NCI-H345 treated with DMSO at 0.1 percent for 48 hours (cell line): ENCODE results near the gene GLIS1.

Experiments
- DNase-seq: peaks from one replicate; lab custom pipeline; 2025; ENCODE audit not compliant: unreplicated experiment; lab: John Stamatoyannopoulos, UW

Gene GLIS1

DNA sequence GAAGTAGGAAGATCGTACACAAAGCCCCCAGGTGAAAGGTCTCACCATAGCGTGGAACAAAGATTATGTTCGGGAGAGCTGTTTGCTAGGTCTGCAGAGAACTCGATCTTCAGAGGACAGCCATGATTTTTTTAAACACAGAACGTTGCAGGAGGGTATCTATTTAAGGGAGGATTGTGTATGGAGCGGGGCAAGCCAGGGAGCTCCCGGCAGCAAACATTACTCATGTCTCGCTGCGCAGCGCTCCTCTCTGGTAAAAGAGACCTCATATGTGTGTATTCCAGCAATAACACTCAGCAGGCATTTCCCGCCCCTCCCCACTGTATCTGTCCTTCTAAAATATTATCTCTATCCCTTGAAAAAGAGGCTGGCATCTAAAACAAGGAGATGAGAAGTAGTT lies 2.7 kb downstream of the GLIS1 start:
- no peak for DNase-seq

DNA sequence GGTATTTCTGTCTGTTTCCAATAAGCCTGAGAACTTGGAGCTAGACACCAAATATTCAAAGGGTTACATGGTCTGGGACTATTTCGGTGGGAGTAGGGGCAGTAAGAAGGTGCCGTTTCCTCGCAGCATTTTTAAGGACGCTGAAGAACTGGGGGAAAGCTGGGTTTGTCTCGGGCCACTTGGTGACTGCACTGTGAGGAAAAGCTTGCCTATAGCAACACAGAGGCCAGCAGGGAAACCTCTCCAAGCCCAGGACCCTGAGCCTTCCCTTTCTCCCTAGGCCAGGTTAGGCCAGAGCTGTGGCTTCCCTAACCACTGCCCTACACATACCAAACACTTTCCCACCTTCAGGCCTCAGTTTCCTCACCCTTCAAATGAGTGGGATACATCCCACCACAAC lies 3.3 kb downstream of the GLIS1 start:
- no peak for DNase-seq

DNA sequence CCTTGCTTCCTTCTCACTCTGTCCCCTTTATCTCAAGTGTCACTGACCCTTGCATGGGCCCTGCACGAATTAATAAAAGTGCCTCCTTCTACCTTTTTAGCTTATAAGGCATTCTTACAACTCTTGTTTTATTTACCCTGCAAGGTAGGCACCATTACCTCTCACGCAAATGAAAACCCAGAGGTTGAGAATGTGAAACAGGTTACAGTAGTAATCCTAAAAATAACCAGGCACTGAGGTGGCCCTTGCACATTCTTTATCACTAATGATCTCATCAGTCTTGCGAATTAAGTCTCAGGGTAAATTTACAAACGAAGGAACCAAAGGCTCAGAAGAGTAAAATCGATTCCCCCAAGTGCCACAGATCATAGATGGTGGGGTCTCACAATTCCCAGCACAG lies 3.7 kb downstream of the GLIS1 start:
- DNase-seq, result no peak

DNA sequence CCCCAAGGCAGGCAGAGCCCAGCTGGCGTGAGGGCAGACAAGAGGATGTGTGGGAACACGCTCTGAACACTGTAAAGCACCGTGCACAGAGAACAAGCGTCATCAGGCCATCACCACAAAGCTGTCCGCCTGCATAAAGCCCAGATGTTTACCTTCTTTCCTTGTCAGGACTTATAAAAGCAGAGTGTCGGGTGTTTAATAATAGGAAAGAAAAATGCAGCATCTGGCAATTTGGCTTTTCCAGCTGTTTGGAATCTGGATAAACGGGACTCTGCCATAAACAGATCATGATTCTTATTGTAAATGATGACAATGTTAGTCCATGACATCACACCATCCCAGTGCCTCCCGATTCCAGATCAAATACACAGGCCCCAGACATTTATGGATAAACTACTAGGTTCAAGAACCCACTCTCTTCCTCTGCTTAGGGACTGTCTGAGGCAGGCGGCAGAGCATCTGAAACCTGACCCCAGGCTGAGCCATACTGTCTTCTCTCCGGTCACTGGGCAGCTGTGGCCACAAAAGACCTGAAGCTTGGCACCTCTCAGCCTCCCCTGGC lies 4.2 kb downstream of the GLIS1 start:
- no peak for DNase-seq

DNA sequence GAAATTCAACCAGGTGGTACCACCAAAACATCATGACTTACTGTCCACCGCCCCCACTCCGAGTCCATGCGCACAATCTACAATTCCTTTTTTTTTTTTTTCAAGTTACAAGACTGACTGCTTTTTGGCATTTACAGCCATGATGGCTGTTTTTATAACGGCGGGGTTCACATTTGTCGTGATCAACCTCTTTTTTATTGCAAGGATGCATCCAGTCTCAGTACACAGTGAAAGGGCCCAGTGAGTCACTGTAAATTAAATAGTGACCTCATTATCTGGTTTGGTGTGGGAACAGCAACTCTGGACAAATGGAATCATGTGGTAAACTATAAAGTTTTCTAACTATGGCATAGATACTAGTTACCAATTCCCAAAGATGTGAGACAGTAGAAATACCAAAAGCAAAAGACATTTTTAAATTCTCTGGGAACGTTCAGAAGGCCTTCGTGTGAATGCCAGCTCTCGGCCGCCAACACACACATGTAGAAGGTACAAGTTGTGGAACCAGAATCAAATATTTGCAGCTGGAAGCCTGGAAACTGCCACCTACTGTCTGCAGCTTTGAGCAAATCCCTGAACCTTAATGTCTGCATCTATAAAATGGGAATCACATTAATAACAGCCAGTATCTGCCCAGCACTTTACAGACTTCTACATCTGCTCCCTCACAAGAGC lies 4.9 kb downstream of the GLIS1 start:
- no peak for DNase-seq

DNA sequence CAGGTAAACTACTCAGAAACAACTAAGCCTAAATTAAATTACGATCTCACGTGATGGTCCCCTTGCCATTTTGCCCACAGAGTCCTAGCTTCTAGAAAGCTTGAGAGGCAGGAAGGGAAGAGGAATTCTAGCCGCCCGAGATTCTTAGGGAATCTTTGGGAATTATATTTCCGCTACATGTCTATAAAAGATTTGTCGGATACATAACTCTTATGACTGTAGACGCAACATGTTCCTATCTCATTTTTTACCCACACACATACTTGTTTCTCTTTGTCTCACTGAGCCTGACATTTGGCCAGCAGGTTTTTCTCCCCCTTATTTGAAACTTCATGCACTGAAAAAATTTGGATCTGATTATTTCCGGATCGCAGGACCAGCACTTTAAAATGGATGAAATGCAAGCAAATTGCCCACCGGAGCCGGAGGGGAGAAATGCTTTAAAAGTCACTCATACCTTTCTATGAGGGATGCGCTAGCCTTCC lies 5.5 kb downstream of the GLIS1 start:
- no peak for DNase-seq

DNA sequence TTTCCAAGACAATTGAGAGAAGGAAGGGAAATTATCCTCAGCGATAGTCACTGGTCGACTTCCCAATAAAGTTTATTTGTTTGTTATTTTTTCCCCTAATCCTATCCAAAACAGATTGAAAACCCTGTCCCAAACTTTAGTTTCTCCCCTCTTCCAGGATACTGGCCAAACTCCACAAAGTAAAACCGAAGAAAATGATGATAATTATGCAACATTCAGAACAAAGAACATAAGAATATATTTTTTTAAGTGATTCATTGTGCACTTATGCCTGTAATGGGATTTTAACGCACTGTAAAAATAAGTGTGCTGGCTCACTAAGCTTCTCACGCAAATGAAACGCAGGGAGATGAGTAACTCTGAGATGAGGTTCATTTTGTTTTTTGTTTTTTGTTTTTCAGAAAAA lies 6.0 kb downstream of the GLIS1 start:
- DNase-seq, result no peak

DNA sequence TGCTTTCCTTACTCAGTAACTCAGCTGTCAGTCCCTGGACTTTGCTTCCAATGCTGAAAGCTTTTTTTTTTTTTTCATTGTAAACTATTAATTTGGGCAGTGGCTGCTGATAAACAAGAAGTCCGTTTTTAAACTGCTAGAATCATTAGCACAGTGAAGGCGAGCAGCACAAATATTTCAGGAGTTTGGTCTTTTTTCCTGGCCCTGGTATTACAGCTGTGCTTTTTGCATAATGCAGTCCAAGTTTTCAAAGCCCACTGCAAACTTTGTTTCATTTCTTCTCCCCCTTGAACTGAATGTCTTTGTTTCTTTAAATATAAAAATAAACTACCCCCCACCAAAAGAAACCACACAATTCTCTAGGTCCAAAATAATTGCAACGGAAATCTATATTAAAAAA lies 6.6 kb downstream of the GLIS1 start:
- DNase-seq, result no peak

DNA sequence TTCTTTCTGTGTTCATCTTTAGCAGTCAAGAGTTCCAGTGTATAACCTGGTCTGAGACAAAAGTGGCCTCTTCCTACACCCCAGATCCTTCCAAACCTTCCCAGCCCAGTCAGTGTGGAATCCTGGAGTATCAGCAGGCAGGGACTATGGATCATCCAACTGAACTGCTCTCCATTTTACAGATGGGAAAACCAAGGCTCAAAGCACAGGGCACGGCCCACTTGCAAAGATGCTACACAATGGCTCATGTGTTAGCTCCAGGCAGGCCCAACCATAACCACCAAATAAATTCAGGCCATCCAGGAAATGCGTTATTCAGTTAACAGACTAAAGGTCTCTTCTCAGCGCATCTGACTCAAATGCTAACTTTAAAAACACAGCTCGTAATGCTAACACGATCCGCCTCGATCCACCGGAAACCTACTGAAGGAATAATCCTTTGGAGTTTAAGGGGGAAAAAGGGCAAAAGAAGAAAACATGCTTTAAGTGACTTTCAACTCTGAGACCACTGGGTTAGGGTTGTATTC lies 7.1 kb downstream of the GLIS1 start:
- DNase-seq, result no peak

DNA sequence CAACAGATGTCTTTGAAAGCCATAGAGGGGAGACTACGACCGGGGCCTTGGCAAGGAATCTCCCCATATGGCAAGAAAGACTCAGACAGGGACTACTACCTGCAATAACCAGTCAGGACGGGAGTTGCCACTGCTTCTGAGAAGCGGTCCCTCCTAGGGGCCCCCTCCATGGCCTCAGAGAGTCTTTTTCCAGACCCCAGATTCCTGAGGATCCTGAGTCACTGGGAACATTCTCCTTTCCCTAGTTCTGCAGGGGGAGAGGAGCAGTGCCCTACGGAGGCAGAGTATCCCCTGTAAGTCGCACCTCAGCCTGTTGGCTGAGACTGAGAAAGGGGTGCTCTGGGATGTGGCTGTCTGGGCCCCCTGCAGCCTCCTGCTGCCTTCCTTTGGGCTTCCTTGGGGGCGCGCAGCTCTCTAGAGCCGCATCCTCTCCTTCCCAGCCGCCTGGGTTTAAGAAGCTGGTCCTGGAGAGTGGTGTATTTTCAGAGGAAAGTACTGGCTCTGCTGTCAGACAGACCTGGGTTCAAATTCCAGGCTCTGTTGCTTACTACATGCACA lies 7.8 kb downstream of the GLIS1 start:
- DNase-seq, result no peak

DNA sequence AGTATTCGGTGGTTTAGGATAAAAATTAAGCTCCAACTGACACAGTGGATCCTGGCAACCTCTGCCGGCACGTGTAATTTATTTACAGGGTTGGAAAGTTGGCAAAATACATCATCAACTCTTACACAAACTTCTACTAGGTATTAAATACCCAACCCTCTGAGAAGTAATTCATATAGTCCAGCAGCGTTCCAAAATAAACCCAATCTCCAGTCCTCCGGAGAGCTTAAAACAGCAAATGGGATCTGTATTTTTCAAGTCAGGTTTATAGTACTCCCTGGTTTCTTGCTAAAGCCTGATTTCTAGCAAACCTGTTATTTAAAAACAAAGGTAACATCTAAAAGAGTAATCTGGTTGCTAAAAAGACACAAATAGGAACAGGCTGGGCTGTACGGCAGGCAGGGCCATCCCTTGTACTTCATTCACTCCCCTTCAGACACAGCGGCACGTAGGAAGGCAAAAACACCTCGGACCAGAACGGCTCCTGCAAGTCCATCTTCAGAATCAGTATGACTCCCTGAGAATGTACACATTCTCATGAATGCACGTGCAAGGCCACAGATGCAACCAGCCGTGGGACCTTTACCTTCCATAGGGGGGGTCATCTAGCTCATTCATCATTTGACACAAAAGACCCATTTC lies 8.6 kb downstream of the GLIS1 start:
- no peak for DNase-seq

DNA sequence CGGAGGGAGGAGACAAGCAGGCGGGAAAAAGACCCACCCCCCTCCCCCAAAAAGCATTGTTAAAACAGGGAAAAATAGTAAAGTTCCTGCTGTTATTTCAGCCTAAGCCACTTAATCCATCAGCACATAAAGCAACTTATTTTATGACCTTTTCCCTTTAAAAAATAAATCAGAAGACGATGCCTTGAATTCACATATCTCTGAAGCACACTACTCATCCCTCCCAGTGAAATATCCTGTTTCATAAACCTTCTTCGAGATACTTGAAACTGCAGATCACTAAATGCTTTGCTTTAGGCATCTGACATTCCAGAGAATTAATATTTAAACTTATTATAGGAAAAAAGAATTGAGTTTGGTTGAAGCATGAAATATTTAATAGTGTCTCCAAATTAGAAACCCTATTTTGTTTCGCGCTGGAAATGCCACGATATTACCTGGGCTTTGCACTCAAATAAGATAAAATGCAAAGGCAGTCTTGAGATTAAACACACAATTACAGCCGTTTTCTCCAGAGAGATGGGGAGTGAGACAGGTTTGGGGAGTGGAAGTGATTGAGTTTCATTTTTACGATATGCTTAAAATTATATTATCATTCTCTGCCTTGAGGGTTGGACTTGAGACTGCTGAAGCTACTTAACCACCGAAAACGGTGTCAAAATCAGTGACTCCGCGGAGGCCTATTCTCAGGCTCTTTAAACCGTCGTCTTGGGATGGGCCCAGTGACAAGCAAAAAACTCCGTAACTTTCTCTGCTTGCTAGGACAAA lies 9.3 kb downstream of the GLIS1 start:
- DNase-seq, result no peak

DNA sequence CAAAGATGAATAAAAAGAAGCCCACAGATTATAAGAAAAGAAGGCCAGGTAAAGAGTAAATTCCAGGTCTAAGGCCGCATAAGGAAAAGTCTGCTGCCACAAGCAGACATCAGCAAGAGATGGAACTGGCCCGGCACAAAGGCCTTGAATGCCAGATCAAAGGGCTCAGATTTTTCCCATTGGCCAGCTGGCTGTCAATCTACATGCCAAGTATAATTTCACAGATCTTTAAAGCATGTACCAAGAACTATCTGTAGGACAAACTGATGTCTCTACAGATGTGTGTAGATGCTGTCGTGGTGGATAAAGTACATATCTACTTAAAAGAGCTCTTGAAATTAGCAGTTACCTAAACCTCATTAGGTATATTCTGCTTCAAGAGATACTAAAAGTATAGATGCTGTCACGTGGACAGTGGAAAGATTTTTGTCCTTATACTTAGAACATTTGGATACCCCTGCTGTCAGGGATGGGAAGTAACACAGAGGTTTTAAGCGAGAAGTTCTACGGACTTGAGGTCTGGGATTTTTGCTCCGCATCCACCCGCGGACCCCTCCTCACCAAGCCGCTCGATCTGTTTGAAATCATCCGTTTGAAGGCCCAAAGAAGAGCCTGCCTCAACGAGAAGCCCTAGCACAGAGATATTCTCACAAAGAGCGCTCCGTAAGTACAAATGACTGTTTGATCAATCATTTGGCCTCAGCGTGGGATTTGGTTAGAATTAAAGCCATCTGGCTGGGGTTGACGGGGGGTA lies 10.1 kb downstream of the GLIS1 start:
- no peak for DNase-seq

DNA sequence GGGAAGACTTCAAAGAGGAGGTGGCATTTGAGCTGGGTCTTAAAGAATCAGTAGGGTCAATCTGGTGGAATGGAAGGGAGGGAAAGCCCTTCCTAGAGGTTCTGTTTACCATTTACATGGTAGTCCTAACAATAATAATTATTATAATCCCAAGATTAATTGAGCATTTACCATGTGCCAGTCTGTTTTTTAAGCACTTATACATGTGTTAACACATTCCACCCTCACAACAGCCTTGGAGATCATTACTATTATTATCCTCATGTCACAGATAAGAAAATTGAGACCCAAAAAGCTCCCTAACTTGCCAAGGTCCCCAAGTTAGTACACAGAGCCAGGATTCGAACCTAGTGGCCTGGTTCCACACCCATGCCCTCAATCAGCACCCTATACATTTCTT lies 10.8 kb downstream of the GLIS1 start:
- DNase-seq, result no peak

DNA sequence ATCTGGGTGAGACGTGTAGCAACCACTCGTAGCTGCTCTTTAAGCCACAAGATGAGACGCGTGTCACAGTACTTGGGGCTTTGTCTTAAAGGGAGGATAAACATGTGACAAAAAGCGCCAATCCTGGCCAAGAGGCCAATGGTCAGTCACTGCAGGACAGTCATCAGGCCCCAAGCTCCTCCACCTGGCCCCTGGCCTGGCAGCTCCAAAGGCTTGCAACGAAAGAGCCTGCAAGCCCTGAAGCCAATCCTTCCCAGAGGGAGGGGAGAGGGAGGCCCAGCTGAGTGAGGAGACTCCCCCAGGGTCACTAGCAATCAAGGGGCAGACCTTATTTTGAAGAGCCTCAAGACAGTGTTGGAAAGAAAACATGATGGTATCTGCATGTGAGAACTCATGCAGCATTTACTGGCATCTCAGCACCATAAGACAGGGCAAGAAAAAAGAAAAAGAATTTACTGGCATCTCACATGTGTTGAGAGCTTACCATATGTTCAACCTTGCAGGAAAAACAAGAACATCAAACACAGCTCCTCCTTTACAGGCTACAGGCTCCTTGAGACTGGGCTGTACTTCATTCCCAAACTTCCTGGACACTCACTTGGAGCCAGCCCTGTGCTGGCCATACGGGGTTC lies 11.4 kb downstream of the GLIS1 start:
- no peak for DNase-seq

DNA sequence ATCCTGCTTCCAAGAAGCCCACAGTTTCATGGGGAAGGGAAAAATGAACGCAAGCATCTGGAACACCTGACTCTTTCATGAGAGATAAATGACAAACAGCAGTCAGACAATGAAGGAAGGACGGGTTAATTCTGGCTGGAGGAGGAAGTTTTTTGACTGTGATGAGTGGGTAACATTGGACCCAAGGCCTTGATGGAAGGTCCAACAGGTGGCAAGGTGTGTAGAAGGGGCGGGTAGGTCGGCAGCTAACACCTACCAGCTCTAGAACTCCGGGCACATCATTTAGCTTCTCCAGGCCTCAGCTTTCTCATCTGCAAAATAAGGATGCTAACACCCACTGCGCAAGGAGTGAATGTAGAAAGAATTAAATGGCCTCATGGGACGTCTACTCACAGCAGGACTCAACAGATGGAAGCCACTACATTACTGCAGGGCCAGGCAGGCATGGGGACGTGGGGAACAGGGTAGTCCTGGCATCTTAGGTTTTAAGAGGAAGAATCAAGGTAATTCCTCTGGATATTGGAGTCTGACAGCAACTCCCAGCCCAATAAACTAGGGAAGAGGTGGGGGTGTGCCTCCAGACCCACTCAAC lies 12.9 kb downstream of the GLIS1 start:
- DNase-seq, result no peak

DNA sequence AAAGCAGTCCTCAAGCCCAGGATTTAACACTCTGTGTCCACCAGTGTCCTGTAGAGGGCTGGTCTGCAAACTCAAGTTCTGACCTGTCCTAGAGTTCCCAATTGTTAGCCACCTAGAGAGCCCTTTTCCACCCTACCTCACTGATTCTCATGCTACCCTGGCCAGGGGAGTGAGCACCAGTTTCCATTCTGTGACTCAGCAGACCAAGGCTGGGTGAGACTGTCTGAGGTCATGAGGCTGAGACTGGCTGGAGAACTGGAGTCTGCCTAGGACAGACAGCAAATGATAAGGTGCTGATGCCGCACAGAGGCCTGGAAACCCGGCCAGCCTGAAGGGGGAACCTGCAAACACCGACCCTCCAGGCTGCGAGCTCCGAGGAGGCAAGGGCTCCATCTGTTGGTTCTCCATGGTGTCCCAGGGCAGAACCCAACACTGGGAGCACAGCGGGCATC lies 13.7 kb downstream of the GLIS1 start:
- DNase-seq, result no peak

DNA sequence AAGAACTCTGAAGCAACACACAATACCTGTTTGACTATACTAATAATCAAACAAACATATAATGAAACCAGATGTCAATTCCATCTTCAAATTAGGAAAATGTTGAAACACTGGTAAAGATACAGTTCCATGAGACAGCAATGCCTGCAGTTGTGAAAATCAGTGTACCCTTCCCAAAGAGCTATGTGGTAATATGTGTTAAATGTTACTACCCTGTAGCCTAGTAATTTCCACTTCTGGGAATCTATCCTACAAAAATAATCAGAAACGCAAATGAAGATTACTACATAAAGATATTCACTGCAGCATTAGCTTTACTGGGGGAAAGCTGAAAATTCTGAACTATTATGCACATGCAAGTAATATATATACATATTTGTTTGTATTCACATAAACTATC lies 16.9 kb downstream of the GLIS1 start:
- DNase-seq, result no peak

DNA sequence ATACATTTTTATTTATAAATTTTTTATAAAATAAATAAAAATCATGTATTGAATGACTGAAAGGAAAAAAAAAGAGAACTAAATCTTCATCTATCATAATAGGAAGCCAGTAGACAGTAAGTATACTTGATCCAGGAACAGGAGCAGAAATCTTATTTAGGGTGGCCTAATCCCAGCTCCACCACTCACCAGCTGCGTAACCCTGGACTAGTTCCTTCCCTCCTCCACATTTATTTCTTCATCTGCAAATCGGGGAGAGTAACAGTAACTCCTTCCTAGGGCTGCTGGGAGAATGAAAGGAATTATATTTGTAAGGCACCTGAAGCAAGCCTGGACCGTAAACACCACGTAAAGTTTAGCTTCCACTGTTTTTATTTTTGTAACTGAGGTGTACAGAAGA lies 17.9 kb downstream of the GLIS1 start:
- no peak for DNase-seq

DNA sequence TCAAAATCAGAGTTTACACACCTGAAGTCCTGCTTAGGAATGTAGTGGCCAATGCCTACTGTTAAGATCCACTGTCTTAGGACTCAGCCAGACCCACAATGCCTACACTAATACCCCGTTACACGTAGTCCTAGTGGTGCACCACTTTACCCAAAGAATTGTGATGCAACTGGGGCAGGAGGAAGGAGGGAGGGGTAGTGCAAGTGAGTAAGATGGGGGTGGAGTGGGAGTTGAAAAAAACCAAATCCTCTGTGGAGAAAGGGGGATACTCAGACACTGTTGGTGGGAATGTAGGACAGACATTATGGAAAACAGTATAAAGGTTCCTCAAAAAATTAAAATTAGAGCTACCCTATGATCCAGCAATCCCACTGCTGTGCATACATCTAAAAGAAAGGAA lies 19.5 kb downstream of the GLIS1 start:
- DNase-seq, result no peak
